Caco-2 (cell line): Measurements from ENCODE around the gene PDGFRA. TPM values are rescaled to one million over a fixed set of nuclear protein-coding genes. Genes with fewer than 3 reads are reported as not detected.

Experiments
- BruUV-seq: library from RNA; stranded (reverse); fragments of 400-500 nt; replicated peaks from 2 replicates; lab custom pipeline; 2021; lab: Mats Ljungman, UMichigan
- CTCF ChIA-PET: fragments of 300-600 bp; sonication (Branson Sonifier 250); formaldehyde crosslinking; loops from one replicate; lab custom pipeline; 2022; ENCODE audit warnings: antibody characterized with exemption; lab: Charles Lee
- POLR2A ChIA-PET: fragments of 300-600 bp; sonication (Branson Sonifier 250); formaldehyde crosslinking; loops from one replicate; lab custom pipeline; 2022; ENCODE audit warnings: antibody characterized with exemption; lab: Charles Lee
- DNase-seq, 2 experiments: peaks; one replicate each; pipeline versions ENCODE4 v3.0.0 to v3.0.0-alpha.2; 2020 to 2022
- H3K27me3 ChIP-seq: replicated peaks from 2 replicates; pipeline ENCODE4 v1.6.0; 2011; ENCODE audit warnings: low read length; ENCODE audit not compliant: control insufficient read depth, insufficient read depth
- H3K36me3 ChIP-seq: 2 replicates; pipeline ENCODE4 v1.5.1; 2011; ENCODE audit warnings: low read length; ENCODE audit not compliant: control insufficient read depth, insufficient read depth
- H3K4me1 ChIP-seq: fragments of 250-450 bp; sonication (Bioruptor Pico); 2 replicates; pipeline ENCODE4 v1.5.1; 2020; ENCODE audit warnings: mild to moderate bottlenecking
- H3K4me3 ChIP-seq: 2 replicates; pipeline ENCODE4 v1.5.1; 2011; ENCODE audit warnings: low read depth, mild to moderate bottlenecking, control low read depth, low read length
- H3K9me3 ChIP-seq: fragments of 250-450 bp; sonication (Bioruptor Pico); 2 replicates; pipeline ENCODE4 v1.5.1; 2020; ENCODE audit warnings: mild to moderate bottlenecking, moderate library complexity
- H3K27ac Mint-ChIP-seq: one replicate; pipeline ENCODE4 v1.8.0; 2022; ENCODE audit warnings: mixed read lengths; ENCODE audit not compliant: unreplicated experiment
- H3K27me3 Mint-ChIP-seq: one replicate; pipeline ENCODE4 v1.8.0; 2022; ENCODE audit warnings: mixed read lengths; ENCODE audit not compliant: insufficient read depth, unreplicated experiment
- H3K36me3 Mint-ChIP-seq: one replicate; pipeline ENCODE4 v1.8.0; 2022; ENCODE audit warnings: mild to moderate bottlenecking, mixed read lengths; ENCODE audit not compliant: insufficient read depth, unreplicated experiment
- H3K4me1 Mint-ChIP-seq: one replicate; pipeline ENCODE4 v1.8.0; 2022; ENCODE audit warnings: low read depth, mixed read lengths; ENCODE audit not compliant: unreplicated experiment
- H3K4me3 Mint-ChIP-seq: one replicate; pipeline ENCODE4 v1.8.0; 2022; ENCODE audit warnings: mild to moderate bottlenecking, moderate library complexity, mixed read lengths; ENCODE audit not compliant: unreplicated experiment
- H3K9me3 Mint-ChIP-seq: one replicate; pipeline ENCODE4 v1.8.0; 2022; ENCODE audit warnings: mixed read lengths; ENCODE audit not compliant: unreplicated experiment
- CTCF ChIP-seq, 2 experiments: fragments of 200-600 bp in 1 of 2; IDR thresholded peaks; 1 replicate in 1 of 2; 2 replicates in 1 of 2; pipeline versions ENCODE4 v1.5.1 to v1.8.0; 2011 to 2022; ENCODE audit warnings: antibody characterized with exemption in 1 of 2, control low read depth in 1 of 2, inconsistent platforms in 1 of 2, low read depth in 1 of 2, low read length in 1 of 2, mild to moderate bottlenecking in 1 of 2, moderate library complexity in 1 of 2; ENCODE audit not compliant: insufficient read depth in 1 of 2, severe bottlenecking in 1 of 2, unreplicated experiment in 1 of 2
- intact Hi-C: fragments of 100-400 bp; cut with micrococcal nuclease; formaldehyde crosslinking; loops from one replicate; pipeline ENCODE4 v1.10.0; 2022; ENCODE audit not compliant: unreplicated experiment
- total RNA-seq: library from RNA; stranded (reverse); gene quantifications from 2 replicates; pipeline ENCODE4 v1.2.3, GENCODE V29; 2022

The PDGFRA gene
- total RNA-seq, 1 experiment from 2014 or later, result 97.4 TPM

- peaks cover 6% of the 10 kb centered on the region; the same call in 1 of the 2 replicates for H3K9me3 ChIP-seq
- no peaks in the 10 kb centered on the region for H3K27me3 Mint-ChIP-seq
- no peak for TF ChIP-seq CTCF (IDR thresholded peaks at IDR 0.05; ENCODE audit: insufficient read depth in 1 of 2, low read depth in 1 of 2, low read length in 1 of 2, severe bottlenecking in 1 of 2, unreplicated experiment in 1 of 2)
- H3K9me3 Mint-ChIP-seq, result peaks cover 6% of the 10 kb centered on the region
- H3K4me1 ChIP-seq, result peaks cover 7% of the 10 kb centered on the region
- intact Hi-C loops, result no loop called here
- H3K36me3 ChIP-seq, result no peaks in the 10 kb centered on the region; the same call in 1 of the 2 replicates
- ChIA-PET CTCF (no interaction called here), POLR2A (interaction anchor here (0.6 kb wide), 1 partner anchor 433 kb away, joined by 4 read pairs; no protein-coding TSS in a partner anchor)
- no peak overlapping the region for H3K4me3 Mint-ChIP-seq
- peaks cover 98% of the 10 kb centered on the region for H3K36me3 Mint-ChIP-seq
- no peak overlapping the region for H3K27ac Mint-ChIP-seq
- H3K4me1 Mint-ChIP-seq, result peaks cover 7% of the 10 kb centered on the region
- H3K27me3 ChIP-seq, result no peaks in the 10 kb centered on the region
- no TSS peak for BruUV-seq
- no peak for DNase-seq
- H3K4me3 ChIP-seq, result no peak overlapping the region
Observed at GRCh38 chr4:54278216-54278615, 49.1 kb downstream of the PDGFRA start.

- intact Hi-C loops, result no loop called here
Observed at GRCh38 chr4:54281054-54281766, 52.1 kb downstream of the PDGFRA start.

GRCh38 chr4:54282837-54283236 is 53.7 kb downstream of the PDGFRA start:
- Histone ChIP-seq H3K36me3 (no peaks in the 10 kb centered on the region; the same call in 1 of the 2 replicates), H3K4me1 (peaks cover 7% of the 10 kb centered on the region), H3K27me3 (no peaks in the 10 kb centered on the region), H3K4me3 (no peak overlapping the region), H3K9me3 (peaks cover 10% of the 10 kb centered on the region; the same call in 1 of the 2 replicates)
- Mint-ChIP-seq H3K4me3 (no peak overlapping the region), H3K9me3 (peaks cover 15% of the 10 kb centered on the region), H3K27ac (no peak overlapping the region), H3K27me3 (no peaks in the 10 kb centered on the region), H3K4me1 (peaks cover 7% of the 10 kb centered on the region), H3K36me3 (peaks cover 96% of the 10 kb centered on the region)
- intact Hi-C loops, result no loop called here
- no TSS peak for BruUV-seq
- DNase-seq, result no peak
- no peak for TF ChIP-seq CTCF (IDR thresholded peaks at IDR 0.05; ENCODE audit: insufficient read depth in 1 of 2, low read depth in 1 of 2, low read length in 1 of 2, severe bottlenecking in 1 of 2, unreplicated experiment in 1 of 2)
- ChIA-PET POLR2A (no interaction called here), CTCF (no interaction called here)

More at GRCh38 chr4:54281054-54281766, 52.1 kb downstream of the PDGFRA start:
- no peaks in the 10 kb centered on the region; the same call in 1 of the 2 replicates for H3K36me3 ChIP-seq
- peaks cover 97% of the 10 kb centered on the region for H3K36me3 Mint-ChIP-seq
- H3K9me3 ChIP-seq, result peaks cover 10% of the 10 kb centered on the region; the same call in 1 of the 2 replicates
- ChIA-PET POLR2A (no interaction called here), CTCF (no interaction called here)
- H3K4me1 ChIP-seq, result peaks cover 7% of the 10 kb centered on the region
- H3K4me1 Mint-ChIP-seq, result peaks cover 7% of the 10 kb centered on the region
- H3K27me3 Mint-ChIP-seq, result no peaks in the 10 kb centered on the region
- no peak overlapping the region for H3K4me3 ChIP-seq
- no peak overlapping the region for H3K4me3 Mint-ChIP-seq
- BruUV-seq, result no TSS peak
- no peak for TF ChIP-seq CTCF (IDR thresholded peaks at IDR 0.05; ENCODE audit: insufficient read depth in 1 of 2, low read depth in 1 of 2, low read length in 1 of 2, severe bottlenecking in 1 of 2, unreplicated experiment in 1 of 2)
- H3K27me3 ChIP-seq, result no peaks in the 10 kb centered on the region
- H3K27ac Mint-ChIP-seq, result no peak overlapping the region
- peaks cover 15% of the 10 kb centered on the region for H3K9me3 Mint-ChIP-seq
- no peak for DNase-seq
